ENCODE data around the gene CCDC27.

DNA sequence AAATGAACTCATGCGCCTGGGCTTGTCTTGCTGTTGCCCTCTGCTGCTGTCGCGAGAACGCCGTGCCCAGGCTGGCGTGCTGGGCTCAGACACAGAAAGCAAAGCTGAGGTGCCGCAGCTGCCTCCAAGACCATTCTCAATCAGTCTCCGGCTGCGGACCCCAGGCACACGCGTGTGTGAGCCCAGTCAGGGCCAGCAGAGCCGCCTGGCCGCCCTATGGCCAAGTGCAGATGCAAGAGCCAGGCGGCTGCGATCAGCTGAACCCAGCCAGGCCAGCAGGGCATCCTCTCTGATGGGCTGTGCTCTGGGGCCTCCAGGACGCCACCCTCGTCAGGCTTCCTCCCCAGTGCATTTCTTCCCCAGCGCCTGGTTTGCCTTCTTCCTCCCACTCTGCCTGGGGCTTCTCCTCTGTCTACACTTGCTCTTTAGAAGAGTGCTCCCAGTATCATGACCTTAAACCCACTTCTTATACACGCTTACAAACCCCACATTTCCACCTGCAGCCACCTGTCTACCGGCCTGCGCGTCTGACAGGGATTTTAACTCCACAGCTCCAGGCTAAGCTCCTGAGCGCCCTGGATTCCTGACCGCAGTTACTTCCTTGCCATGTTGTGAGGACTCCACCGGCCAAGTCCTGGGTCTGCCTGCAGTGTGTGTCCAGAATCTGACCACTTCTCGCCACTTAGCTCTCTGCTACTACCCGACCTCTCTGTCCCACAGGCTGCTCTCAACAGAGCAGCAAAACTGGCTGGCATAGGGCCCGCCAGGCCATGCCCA is 65.8 kb downstream of the CCDC27 start:
- TF ChIP-seq ELF4 (IDR thresholded peaks at IDR 0.05) (no peak), FOXK2 (IDR thresholded peaks at IDR 0.05) (no peak), TARDBP (IDR thresholded peaks at IDR 0.05) (no peak), NFRKB (IDR thresholded peaks at IDR 0.05) (no peak), HDGF (IDR thresholded peaks at IDR 0.05; ENCODE audit: borderline replicate concordance) (no peak), SUZ12 (IDR thresholded peaks at IDR 0.05) (no peak), FOXA1 (IDR thresholded peaks at IDR 0.05) (no peak), BHLHE40 (IDR thresholded peaks at IDR 0.05; ENCODE audit: borderline replicate concordance) (no peak), FOXM1 (IDR thresholded peaks at IDR 0.05; ENCODE audit: borderline replicate concordance) (no peak), ARNT (IDR thresholded peaks at IDR 0.05) (no peak)
- TF ChIP-seq, protein P1, sequence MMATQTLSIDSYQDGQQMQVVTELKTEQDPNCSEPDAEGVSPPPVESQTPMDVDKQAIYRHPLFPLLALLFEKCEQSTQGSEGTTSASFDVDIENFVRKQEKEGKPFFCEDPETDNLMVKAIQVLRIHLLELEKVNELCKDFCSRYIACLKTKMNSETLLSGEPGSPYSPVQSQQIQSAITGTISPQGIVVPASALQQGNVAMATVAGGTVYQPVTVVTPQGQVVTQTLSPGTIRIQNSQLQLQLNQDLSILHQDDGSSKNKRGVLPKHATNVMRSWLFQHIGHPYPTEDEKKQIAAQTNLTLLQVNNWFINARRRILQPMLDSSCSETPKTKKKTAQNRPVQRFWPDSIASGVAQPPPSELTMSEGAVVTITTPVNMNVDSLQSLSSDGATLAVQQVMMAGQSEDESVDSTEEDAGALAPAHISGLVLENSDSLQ (IDR thresholded peaks at IDR 0.05) = no peak
